ENCODE results near the gene NPHP4.

NPHP4 gene

DNA sequence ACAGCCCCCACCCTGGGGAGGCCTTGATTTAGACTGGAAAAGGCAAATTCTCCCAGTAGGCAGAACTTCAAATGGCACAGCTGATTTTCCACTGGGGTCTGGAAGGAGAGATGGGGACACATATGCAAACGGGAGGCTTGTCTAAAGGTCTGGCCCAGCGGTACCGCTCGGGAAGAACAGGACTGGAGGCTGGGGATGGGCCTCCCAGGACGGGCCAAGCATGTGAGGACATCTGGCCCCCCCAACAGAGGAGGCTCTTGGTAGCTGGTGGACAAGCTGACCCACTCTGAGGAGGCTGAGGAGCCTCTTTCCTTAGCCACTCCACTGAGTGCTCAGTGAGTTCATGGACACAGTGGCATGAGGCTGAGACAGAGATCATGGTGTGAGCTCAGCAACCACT, 170.0 kb downstream of the NPHP4 start:
- no peak overlapping the region for H3K4me3 ChIP-seq (replicated peaks in 1 of 2; ENCODE audit: low read depth in 2 of 2, low read length in 2 of 2)
- DNase-seq (ENCODE audit: low read depth in 2 of 2): no peak
- TF ChIP-seq, protein P1, sequence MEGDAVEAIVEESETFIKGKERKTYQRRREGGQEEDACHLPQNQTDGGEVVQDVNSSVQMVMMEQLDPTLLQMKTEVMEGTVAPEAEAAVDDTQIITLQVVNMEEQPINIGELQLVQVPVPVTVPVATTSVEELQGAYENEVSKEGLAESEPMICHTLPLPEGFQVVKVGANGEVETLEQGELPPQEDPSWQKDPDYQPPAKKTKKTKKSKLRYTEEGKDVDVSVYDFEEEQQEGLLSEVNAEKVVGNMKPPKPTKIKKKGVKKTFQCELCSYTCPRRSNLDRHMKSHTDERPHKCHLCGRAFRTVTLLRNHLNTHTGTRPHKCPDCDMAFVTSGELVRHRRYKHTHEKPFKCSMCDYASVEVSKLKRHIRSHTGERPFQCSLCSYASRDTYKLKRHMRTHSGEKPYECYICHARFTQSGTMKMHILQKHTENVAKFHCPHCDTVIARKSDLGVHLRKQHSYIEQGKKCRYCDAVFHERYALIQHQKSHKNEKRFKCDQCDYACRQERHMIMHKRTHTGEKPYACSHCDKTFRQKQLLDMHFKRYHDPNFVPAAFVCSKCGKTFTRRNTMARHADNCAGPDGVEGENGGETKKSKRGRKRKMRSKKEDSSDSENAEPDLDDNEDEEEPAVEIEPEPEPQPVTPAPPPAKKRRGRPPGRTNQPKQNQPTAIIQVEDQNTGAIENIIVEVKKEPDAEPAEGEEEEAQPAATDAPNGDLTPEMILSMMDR (IDR thresholded peaks at IDR 0.05; ENCODE audit: low read depth, low read length): no peak

DNA sequence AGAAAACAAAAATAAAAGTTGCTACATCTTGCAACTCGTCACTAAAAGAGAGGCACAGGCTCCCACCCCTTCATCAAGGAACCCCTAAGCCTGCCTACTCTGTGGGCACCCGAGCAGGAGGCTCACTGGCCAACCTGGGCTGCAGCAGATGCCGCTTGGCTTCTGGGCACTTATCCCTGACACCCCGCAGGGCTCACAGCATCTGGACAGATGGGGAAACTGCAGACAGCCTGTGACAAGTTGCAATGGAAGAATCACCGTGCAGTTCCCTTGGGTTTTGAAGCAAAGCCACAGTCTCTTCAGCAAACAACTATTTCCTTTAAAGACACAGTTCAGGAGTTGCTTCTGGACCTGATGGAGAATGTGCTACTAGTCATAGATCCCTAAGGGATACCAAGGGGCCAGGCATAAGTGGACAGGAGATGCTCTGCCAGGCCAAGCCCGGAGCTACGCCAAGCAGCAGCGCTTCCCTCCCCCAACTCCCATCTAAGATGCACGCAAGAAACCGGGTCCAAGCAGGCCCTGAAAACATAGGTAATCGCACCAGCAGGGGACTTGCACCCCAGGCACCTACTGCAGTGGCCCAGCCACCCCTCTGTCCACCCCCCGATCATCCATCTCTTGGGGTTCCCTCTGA, 170.6 kb downstream of the NPHP4 start:
- H3K4me3 ChIP-seq (replicated peaks in 1 of 2; ENCODE audit: low read depth in 2 of 2, low read length in 2 of 2): no peak overlapping the region
- no peak for DNase-seq (ENCODE audit: low read depth in 2 of 2)
- TF ChIP-seq, protein P1 (IDR thresholded peaks at IDR 0.05; ENCODE audit: low read depth, low read length): no peak

DNA sequence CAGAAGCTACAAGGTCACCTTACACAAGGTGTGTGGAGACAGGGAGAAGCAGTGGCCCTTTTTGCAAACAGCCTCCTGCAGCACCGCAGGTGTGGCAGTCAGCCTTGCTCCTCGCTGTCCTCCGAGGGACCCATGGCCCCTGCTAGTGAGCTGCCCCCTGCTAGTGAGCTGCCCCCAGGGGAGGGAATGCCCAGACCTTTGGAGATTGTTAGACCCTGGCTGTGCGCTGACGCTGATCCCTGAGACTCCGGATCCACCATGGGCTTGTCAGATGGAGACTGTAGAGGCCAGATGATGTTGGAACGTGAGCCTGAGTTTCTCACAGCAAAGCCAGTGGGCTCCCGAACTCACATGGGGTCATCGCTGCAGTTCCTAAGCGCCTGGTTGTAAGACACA, 172.2 kb downstream of the NPHP4 start:
- H3K4me3 ChIP-seq (replicated peaks in 1 of 2; ENCODE audit: low read depth in 2 of 2, low read length in 2 of 2): no peak overlapping the region
- no peak for DNase-seq (ENCODE audit: low read depth in 2 of 2)
- TF ChIP-seq, protein P1 (IDR thresholded peaks at IDR 0.05; ENCODE audit: low read depth, low read length): no peak

DNA sequence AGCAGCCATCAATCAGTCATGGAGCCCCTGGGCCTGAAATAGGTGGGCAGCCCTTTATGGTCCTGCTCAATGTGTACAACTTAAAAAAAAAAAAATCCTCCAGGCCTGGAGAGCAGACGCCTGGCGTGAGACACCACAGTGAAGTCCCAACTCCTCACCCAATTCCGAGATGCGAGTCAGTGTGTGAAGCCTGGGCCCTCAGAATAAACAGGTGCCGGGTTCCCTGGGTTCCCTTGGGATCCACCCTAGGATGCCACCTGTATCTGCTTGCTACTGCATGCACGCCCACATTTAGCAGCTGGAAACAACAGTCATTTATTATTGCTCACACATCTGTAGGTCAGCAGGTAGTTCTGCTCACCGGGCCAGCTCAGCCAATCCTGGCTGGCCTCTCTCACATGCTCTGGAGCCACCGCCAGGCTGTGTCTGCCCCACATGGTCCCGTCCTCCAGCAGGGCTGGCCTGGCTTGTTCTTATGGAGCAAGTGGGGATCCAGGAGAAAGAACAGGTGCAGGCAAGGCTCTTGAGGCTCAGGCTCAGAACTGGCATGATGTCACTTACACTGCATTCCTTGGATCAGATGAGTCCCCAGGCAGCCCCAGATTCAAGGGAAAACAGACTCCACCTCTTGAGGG, 172.7 kb downstream of the NPHP4 start:
- H3K4me3 ChIP-seq (replicated peaks in 1 of 2; ENCODE audit: low read depth in 2 of 2, low read length in 2 of 2): no peak overlapping the region
- TF ChIP-seq, protein P1 (IDR thresholded peaks at IDR 0.05; ENCODE audit: low read depth, low read length): no peak
- DNase-seq (ENCODE audit: low read depth in 2 of 2): no peak

DNA sequence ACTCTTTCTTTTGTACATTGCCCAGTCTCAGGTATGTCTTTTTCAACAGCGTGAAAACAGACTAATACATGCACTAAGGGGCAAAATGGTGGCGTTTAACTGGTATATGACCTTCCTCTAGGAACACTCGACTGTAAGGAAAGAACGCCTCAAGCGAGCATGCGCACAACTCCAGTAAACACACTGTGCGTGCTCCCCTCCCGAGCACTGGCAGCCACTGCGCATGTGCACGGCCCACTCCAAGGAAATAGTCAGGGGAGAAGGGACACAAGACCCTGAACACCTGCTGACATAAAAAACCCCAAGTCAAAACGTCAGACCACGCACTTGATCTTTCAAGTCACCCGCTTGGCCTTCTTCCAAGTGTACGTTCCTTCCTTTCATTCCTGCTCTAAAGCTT, 173.5 kb downstream of the NPHP4 start:
- TF ChIP-seq, protein P1 (IDR thresholded peaks at IDR 0.05; ENCODE audit: low read depth, low read length): no peak
- no peak for DNase-seq (ENCODE audit: low read depth in 2 of 2)
- H3K4me3 ChIP-seq (replicated peaks in 1 of 2; ENCODE audit: low read depth in 2 of 2, low read length in 2 of 2): no peak overlapping the region

DNA sequence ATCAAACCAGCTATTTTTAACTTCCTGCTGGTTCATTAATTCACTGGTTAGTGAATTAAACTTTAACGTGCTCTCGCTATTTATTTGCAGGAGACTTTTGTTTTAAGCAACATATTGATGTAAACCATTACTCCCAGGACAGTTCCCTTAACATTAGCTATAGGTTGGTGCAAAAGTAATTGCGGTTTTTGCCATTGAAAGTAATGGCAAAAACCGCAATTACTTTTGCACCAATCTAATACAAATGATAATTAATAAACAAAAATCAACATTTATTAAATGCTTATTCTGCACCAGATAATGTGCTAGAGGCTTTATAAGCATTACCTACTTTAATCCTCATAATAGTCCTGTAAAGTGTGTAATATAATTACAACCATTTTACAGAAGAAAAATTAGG, 176.5 kb downstream of the NPHP4 start:
- no peak overlapping the region for H3K4me3 ChIP-seq (replicated peaks in 1 of 2; ENCODE audit: low read depth in 2 of 2, low read length in 2 of 2)
- no peak for DNase-seq (ENCODE audit: low read depth in 2 of 2)
- TF ChIP-seq, protein P1 (IDR thresholded peaks at IDR 0.05; ENCODE audit: low read depth, low read length): no peak
